HG03354 (cell line): ENCODE results near the gene GRIFIN.

ENCODE experiments used
- ATAC-seq: cut with Tn5 transposase; IDR thresholded peaks from one replicate; pipeline ENCODE4 v1.9.1; 2021; ENCODE audit warnings: mild to moderate bottlenecking; ENCODE audit not compliant: unreplicated experiment, poor library complexity, severe bottlenecking

GRIFIN gene

GRCh38 chr7:2483494-2483893 lies 7.3 kb upstream of the GRIFIN start:
- no peak for ATAC-seq

GRCh38 chr7:2482725-2483451 lies 6.7 kb upstream of the GRIFIN start:
- ATAC-seq, result no peak

DNA sequence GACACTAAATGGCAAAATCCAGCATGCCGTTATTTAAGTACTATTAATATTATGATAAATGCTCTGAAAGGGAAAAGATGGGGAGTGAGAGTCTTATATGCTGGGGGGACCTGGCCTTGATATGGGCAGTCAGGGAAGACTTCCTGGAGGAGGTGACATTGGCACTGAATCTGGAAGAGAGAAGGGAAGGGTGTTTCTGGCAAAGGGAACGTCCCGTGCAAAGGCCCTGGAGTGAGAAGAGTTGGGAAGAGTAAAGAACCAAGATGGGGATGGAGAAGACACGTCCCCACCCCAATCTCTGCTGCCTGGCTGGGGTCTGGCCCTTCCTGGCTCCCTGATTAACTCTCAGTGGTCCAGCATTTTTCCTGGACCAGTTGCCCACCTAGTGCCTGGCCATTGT lies 5.0 kb upstream of the GRIFIN start:
- ATAC-seq, result no peak

DNA sequence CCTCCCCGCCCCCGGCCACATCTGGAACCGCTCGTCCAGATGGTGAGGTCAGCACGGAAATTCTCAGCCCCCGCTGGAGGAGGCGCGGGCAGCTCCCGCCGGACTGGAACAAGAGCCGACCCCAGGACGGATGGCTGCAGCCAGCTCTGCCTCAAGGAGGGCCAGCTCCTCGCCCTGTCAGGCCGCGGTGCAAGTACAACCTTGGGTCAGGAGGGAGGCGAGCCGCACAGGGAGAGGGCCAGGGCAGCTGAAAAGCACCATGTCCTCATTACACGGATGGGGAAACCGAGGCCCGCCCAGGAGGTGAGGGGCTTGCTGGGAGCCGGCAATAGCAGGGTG lies 3.8 kb upstream of the GRIFIN start:
- ATAC-seq, result no peak

DNA sequence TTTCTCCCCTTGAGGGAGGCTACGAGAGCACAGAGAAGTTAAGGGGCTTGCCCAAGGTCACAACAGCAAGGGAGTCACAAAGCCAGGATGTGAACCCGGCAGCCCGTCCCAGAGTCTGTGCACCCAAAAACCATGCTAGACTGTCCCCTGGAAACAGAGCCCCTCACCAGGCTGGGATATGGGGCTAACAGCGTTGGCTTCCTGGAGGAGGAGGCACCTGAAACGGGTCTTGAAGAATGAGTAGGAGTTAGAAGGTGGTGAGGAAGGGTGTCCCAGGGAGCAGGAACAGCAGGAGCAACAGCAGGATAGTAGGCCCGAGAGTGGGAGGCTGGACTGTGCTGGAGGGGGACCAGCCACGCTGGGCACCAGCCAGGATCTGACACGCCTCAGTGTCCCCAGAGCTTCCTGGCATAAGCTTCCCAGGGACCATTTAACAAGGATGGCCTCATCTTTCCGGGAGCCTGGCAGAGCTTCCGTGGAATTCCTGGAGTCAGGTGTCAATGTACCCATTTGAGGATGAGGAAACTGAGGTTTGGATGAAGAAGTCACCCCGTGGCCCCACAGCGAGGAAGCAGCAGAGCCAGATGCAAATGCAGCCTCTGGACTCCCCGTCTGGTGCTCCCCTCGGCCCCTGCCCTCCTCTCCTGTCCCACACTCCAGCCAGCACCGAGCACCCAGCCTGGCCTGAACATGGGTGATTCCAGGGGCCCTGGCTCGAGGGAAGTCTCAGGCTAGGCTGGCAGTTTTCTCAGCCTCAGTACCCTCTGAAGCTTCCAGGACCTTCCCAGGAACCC lies 3.3 kb upstream of the GRIFIN start:
- ATAC-seq, result no peak

DNA sequence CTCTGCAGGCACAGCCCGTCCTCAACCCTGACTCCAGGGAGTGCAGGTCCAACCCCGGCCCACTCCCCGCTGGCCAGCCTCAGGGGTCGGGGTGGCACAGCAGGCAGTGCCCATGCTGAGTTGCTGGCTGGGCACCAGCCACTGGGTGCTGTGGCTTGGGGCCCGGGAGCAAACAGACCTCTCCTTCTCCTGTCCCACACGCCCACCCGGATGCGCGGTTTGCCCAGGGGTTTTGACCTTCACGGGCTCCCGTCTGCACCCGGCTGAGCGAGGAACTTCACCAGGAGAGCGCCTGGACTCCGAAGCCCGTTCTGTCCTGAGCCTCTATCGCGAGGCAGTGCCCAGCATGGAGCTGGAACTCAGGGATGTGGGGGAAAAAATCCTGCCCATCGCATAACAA lies 2.6 kb upstream of the GRIFIN start:
- ATAC-seq, result no peak

DNA sequence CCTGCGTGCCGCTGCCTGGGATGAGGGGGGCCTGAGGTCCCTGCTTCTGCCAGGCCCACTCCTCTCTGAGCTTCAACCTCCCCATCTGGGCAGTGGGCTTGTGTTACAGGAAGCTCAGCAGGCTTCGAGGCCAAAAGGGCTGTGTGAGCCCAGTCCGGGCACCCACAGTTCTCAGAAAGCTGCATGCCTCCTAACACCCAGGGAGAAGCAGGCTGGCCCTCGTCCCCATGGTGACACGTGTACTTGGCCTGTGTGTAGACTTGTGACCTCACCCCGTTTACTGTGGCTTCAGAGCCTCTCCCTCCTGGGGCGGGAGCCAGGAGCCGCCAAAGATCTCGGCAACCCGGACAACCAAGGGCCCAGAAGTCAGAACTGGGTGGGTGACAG lies 2.2 kb upstream of the GRIFIN start:
- ATAC-seq, result no peak

DNA sequence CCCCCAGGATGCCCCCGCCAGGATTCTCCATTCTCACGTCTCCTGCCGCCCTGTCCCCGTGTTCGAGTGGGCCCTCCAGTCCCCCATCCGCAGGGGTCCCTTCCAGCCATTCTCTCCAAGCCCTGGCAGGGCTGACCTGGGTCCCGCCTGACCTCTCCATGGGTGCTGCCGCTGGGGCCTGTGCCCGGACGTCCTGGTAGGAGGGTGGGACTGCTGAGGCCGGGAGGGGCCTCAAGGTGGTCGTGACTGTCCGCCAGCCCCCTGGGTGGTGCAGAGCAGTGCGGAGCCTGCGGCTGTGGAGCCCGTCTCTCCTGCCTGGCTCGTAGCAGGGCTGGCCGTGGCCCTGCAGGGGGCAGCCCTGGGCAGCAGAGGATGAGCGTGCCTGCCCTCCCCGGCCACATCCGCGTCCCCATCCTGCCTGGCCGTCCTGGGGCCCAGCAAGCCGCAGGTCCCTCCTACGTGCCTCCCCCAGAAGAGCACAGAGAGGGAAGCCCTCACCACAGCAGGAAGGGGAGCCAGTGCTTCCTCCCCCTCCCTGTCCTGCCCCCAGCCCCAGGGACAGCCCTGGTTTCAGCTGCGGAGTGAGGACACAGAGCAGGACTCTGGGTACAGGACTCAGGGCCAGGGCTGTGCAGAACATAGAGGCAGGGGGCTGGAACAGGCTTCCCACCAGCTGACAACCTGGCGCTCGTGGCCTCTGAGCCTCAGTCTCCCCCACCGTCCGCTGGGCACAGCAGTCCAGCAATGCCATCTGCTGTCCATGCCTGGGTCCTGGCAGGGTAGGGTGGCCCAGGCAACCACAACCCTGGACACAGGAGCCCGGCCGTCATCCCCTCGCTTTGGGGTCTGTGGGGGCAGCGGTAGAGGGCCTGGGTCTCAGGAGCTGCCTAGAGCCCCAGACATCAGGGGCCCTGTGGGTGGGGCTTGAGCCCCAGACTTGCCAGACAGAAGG lies 1.5 kb upstream of the GRIFIN start:
- ATAC-seq, result no peak

DNA sequence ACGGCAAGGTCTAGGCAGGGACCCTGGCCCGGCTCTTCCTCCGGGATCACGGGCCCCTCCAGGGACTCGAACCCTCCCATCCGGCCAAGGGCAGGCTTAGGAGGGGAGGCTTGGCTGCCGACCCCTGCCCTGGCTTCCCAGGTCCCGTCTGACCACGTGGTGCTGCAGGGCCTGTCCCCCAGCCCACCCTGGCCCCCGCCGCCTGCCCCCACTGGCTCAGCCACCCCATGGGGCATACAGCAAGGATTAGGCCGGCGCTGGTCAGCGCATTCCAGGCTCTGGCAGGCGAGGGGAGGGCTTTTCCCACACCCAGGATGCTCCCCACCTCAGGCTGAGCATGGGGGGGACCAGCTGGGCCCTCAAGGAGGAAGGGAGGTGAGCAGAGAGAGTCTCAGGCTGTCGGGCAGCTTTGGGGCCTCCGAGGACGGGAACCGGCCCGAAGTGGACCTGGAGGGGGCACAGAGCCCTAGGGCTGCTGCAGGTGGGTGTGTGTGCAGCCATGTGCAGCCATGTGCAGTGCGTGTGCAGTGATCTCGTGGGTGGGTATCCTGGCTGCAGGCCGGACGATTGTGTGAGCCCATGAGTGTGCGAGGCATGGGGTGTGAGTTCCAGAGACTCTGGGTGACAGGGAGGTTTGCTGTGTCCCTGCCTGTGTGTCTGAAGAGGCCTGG lies 713 bp upstream of the GRIFIN start:
- no peak for ATAC-seq

DNA sequence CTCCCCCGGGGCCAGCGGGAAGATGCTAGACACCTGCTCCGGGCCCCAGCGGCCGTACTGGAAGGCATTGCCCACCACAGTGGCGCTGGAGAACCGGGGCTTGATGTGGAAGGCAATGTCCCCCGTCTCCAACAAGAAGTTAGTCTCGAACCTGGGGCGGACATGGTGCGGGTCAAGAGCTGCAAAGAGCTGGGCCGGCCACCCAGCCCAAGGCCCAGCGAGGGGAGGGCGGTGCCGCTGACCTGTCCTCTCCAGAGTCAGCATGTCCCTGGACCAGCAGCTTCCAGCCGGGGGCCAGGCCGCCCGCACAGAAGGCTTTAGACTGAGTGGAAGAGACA lies 551 bp downstream of the GRIFIN start:
- ATAC-seq, result no peak

DNA sequence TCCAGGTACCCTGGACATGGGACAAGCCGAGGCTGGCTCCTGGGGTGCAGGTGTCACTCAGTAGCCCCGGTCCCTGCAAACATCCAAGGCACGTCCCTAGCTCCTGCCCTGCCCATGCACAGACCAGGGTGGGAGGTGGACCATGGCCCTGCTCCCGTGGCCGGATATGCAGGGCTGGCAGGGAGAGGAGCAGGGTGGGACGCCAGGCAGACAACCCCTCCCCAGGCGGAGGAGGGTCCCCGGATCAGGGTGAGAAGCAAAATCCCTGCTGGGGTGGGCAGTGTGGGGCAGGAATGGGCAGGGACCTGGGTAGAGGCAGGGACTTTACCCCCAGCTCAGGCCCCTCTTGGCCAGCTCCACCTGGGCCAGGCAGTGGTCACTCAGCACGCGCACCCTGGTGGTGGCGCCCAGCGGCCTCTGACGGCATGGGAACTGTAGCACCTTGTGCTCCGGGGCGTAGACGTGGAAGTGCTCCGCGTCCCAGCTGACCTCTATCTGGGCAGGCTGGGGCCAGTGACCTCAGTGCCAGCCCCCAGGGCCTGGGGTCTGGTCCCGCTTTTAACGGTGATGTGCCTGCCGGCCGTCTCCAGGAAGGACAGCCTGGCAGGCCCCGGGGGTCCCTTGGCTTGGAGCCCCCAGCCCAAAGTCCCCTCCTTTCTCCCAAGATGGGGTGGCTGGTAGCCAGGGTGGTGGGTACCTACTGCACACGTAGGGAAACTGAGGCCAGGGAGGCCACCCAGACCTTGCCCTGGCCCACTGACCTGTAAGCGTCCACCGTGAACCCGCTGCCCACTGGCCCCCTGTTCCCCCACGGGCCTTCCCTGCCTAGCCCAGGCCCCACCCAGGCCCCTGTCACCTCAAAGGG lies 1.2 kb downstream of the GRIFIN start:
- no peak for ATAC-seq

- no peak for ATAC-seq
These were observed 2.0 kb downstream of the GRIFIN start for GRCh38 chr7:2474224-2474623.

DNA sequence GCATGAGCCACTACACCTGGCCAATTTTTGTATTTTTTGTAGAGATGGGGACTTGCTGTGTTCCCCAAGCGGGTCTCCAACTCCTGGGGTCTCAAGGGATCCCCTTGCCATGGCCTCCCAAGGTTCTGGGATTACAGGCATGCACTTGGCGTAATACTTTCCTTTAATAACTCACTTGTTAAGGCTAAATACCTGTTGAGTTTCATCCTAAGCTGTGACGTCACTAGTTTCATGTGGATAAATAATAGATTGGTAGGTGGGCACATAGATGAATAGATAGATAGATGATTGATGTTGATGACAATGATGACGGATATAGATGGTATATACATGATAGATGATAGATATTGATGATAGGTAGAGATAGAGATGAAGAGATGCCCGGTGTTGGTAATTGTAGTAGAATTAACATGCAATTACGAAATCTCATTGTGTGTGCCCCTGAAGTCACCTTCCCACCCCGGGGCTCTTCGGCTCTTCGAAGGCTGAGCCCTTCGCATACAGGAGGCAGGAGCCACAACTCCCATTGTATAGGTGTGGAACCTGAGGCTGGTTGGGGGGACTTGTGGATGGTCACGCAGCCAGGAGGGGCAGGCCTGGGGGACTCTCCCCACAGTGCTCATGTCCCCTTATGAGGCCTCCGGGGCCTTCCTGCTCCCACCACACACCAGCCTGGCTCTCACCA lies 2.6 kb downstream of the GRIFIN start:
- no peak for ATAC-seq

DNA sequence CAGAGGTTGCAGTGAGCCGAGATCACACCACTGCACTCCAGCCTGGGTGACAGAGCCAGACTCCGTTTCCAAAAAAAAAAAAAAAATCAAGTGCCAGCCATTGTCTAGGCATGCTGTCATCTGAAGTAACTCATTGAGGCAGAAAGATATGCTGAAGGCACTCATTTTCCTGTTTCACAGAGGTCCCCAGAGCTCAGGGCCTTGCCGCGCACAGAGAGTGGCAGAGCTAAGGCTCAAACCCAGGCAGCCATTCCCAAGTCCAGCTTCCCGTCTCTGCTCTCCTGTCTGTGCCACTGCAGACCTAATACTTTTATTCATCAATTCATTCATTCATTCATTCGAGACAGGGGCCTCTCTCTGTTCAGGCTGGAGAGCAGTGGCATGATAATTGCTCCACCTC lies 3.5 kb downstream of the GRIFIN start:
- no peak for ATAC-seq

- ATAC-seq, result no peak
These were observed 4.8 kb downstream of the GRIFIN start for GRCh38 chr7:2471396-2471795.

DNA sequence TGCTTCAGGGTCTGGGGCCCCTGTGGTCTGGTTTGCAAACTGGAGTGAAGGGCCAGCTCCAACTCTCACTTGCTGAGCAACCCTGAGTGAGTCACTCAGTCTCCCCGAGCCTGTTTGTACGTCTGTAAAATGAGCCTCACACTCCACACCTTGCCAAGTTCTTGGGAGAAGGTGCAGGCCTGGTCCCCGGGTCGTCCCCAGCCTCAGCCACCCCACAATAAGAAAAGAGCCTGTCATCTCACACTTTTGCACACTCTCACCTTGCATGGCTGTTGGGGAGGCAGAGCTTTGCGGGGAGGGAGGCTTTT lies 5.2 kb downstream of the GRIFIN start:
- ATAC-seq, result no peak

DNA sequence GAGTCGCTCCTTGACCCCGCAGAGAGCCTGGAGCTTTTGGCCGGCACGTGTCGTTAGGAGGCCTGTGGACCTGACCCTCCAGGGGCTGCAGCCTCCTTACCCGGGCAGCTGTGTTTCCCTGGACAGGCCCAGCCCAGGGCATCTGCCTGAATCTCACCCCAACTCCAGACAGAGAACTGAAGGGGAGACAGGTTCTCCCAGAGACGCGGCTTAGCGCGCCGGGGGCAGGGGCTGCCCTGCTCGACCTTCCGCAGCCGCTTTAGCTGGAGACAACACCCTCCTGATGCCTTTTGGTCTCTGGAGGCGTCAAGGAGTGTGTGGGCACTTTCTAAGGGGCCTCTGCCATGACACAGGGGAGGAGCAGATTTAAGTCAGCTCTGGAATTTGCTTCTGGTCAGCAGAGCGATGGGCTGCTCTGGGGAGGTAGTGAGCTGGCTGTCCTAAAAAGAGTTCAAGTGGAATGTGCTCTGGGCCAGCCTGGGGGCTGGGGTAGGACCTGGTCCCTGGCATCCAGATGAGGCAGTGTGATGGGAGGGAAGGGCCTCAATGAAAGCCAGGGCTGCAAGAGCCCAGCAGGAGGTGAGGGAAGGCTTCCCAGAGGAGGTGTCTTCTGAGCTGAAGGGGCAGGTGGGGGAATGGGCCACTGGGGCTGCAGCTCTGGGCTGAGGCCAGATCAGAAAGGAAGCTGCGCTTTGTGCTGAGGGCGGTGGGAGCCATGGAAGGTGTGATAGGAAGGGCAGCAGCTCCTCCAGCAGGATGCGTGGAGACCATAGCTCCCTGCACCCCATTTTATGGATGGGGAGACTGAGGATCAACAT lies 5.8 kb downstream of the GRIFIN start:
- ATAC-seq, result no peak
